Stimulated activated CD4-positive, alpha-beta T cell treated with anti-CD3 and anti-CD28 coated beads, Interleukin-15, amount 100 ng/mL, for 24 hours (primary cell): Measurements from ENCODE around the gene IMPACT.

Source experiments
- DNase-seq: peaks from one replicate; pipeline ENCODE4 v3.0.0-alpha.2; 2020

The IMPACT gene

GRCh38 chr18:24426073-24426397, 435 bp upstream of the IMPACT start:
- no peak for DNase-seq

GRCh38 chr18:24427484-24427883, 1.0 kb downstream of the IMPACT start:
- no peak for DNase-seq

GRCh38 chr18:24428709-24429108, 2.2 kb downstream of the IMPACT start:
- DNase-seq: no peak

- no peak for DNase-seq
Observed at GRCh38 chr18:24429188-24429587, 2.7 kb downstream of the IMPACT start.

GRCh38 chr18:24432618-24433017, 6.1 kb downstream of the IMPACT start:
- no peak for DNase-seq

- no peak for DNase-seq
Observed at GRCh38 chr18:24436939-24437338, 10.5 kb downstream of the IMPACT start.

GRCh38 chr18:24443870-24444269, 17.4 kb downstream of the IMPACT start:
- DNase-seq: no peak

GRCh38 chr18:24446453-24446852, 20.0 kb downstream of the IMPACT start:
- DNase-seq: no peak

GRCh38 chr18:24446953-24447538, 20.6 kb downstream of the IMPACT start:
- no peak for DNase-seq

GRCh38 chr18:24447961-24448360, 21.5 kb downstream of the IMPACT start:
- no peak for DNase-seq

- DNase-seq: no peak
Observed at GRCh38 chr18:24456549-24456948, 30.1 kb downstream of the IMPACT start.

GRCh38 chr18:24459772-24460171, 33.3 kb downstream of the IMPACT start:
- DNase-seq: no peak

GRCh38 chr18:24460388-24460787, 33.9 kb downstream of the IMPACT start, which contains the start of gene HRH4:
Gene HRH4, plus strand, starts transcription at chr18:24460637. Its CDS starts 92 bp downstream, at chr18:24460729.
- DNase-seq: no peak

- DNase-seq: no peak
Observed at GRCh38 chr18:24461996-24462395, 35.5 kb downstream of the IMPACT start.

GRCh38 chr18:24462838-24463775, 36.6 kb downstream of the IMPACT start:
- DNase-seq: no peak

GRCh38 chr18:24465486-24465885, 39.0 kb downstream of the IMPACT start:
- no peak for DNase-seq

- no peak for DNase-seq
Observed at GRCh38 chr18:24466771-24467170, 40.3 kb downstream of the IMPACT start.

GRCh38 chr18:24470022-24470618, 43.6 kb downstream of the IMPACT start:
- DNase-seq: no peak

- no peak for DNase-seq
Observed at GRCh38 chr18:24470805-24471204, 44.3 kb downstream of the IMPACT start.

GRCh38 chr18:24472591-24472990, 46.1 kb downstream of the IMPACT start:
- DNase-seq: no peak

GRCh38 chr18:24474406-24474805, 47.9 kb downstream of the IMPACT start:
- DNase-seq: no peak

GRCh38 chr18:24475926-24476589, 49.6 kb downstream of the IMPACT start:
- DNase-seq: peak; percentile 15

- DNase-seq: no peak
Observed at GRCh38 chr18:24479371-24479770, 52.9 kb downstream of the IMPACT start.
